Activated T-cell treated with anti-CD3 and anti-CD28 coated beads, Interleukin-2, amount 50 U/mL, for 4 hours (primary cell): ENCODE measurements around the gene ASIC2. TPM values are rescaled to one million over a fixed set of nuclear protein-coding genes. Genes with fewer than 3 reads are reported as not detected.

Source experiments
- ATAC-seq, 2 donors: fragments of 200-7000 bp; cut with Tn5 transposase; one replicate each; pipeline ENCODE4 v1.10.0; 2021
- DNase-seq: peaks from one replicate; pipeline ENCODE4 v3.0.0-alpha.2; 2020
- H3K27me3 Mint-ChIP-seq: one replicate; pipeline ENCODE4 v1.8.0; 2021; ENCODE audit warnings: low read depth, mixed read lengths
- H3K36me3 Mint-ChIP-seq: one replicate; pipeline ENCODE4 v1.8.0; 2022; ENCODE audit warnings: mixed read lengths; ENCODE audit not compliant: insufficient read depth
- H3K4me1 Mint-ChIP-seq: one replicate; pipeline ENCODE4 v1.8.0; 2021; ENCODE audit warnings: low read depth, mixed read lengths
- H3K4me3 Mint-ChIP-seq: one replicate; pipeline ENCODE4 v1.8.0; 2021; ENCODE audit warnings: mild to moderate bottlenecking, moderate library complexity, mixed read lengths
- H3K9me3 Mint-ChIP-seq: one replicate; pipeline ENCODE4 v1.8.0; 2021; ENCODE audit warnings: mixed read lengths
- total RNA-seq, 3 donors: library from RNA; stranded (reverse); gene quantifications; one replicate each; pipeline ENCODE4 v1.2.1, GENCODE V29; 2021

ASIC2 gene
- total RNA-seq, 3 donors from 2014 or later: not detected

DNA sequence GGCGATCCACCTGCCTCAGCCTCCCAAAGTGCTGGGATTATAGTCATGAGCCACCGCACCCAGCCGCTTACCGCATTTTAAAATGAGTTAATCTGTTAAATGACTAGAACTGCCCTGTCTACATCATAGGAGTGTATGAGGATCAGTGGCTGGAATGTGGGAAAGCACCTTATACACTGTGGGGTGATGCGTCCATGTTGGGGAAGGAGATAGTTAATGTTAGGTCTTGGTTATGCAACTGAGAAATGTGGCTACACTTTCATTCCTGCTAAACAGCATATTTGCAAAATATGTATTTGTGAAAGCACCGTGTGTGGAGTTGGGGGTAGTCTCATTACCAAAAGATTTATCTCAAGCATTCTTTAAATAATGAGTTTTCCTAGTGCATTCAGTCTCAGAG is 193.8 kb downstream of the ASIC2 start:
- DNase-seq (no peak), ATAC-seq (no peak)
- Mint-ChIP-seq H3K9me3 (no peaks in the 10 kb centered on the region), H3K27me3 (peaks cover 11% of the 10 kb centered on the region), H3K36me3 (no peaks in the 10 kb centered on the region), H3K4me1 (no peaks in the 10 kb centered on the region), H3K4me3 (no peak overlapping the region)

GRCh38 chr17:33097411-33097810 is 195.7 kb downstream of the ASIC2 start:
- ATAC-seq: no peak
- peaks cover 17% of the 10 kb centered on the region for H3K27me3 Mint-ChIP-seq
- no peaks in the 10 kb centered on the region for H3K9me3 Mint-ChIP-seq
- no peaks in the 10 kb centered on the region for H3K4me1 Mint-ChIP-seq
- H3K36me3 Mint-ChIP-seq: no peaks in the 10 kb centered on the region
- no peak overlapping the region for H3K4me3 Mint-ChIP-seq
- no peak for DNase-seq

DNA sequence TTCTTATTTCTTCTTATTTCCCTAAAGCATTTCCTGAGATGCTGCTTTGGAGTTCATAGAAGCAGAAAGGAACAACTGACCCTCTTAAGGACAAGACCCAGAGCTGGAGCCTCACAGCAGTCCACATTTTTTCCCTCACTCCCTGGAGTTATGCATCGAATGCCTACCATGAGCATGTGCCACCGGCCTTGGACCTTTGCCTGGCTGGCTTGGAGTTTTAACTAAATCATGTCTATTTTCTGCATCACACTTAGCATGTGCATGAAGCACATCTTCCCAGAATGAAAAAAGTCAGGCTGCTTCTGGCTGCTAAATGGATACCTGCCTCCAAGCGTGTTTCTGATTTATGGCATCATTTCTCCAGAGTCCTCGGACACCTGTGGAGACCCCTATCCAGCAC is 196.9 kb downstream of the ASIC2 start:
- Mint-ChIP-seq H3K36me3 (no peaks in the 10 kb centered on the region), H3K9me3 (no peaks in the 10 kb centered on the region), H3K4me3 (no peak overlapping the region), H3K4me1 (no peaks in the 10 kb centered on the region), H3K27me3 (peaks cover 21% of the 10 kb centered on the region)
- no peak for ATAC-seq
- no peak for DNase-seq

DNA sequence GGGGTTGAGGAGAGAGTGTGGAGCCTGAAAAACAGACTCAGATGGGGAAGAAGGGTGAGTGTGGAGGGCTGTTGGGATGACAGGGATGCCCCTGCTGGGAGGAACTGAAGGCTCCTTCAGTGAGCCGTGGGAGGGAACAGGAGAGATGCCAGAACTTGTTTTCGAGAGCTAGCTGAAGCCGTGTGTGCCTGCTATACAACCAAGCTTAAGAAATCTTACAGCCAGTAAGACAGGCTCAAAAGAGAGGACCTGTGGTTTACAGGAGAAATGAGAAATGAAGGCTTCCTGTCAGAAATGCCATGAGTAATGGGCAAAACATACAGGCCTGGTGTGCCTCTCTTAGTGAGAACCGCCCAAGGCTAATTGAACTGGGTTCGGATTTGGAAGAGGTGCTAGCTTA is 201.8 kb downstream of the ASIC2 start:
- Mint-ChIP-seq H3K9me3 (no peaks in the 10 kb centered on the region), H3K4me1 (no peaks in the 10 kb centered on the region), H3K4me3 (no peak overlapping the region), H3K36me3 (no peaks in the 10 kb centered on the region), H3K27me3 (peaks cover 43% of the 10 kb centered on the region)
- ATAC-seq (no peak), DNase-seq (no peak)

GRCh38 chr17:33090806-33091205 is 202.3 kb downstream of the ASIC2 start:
- H3K27me3 Mint-ChIP-seq: peaks cover 43% of the 10 kb centered on the region

DNA sequence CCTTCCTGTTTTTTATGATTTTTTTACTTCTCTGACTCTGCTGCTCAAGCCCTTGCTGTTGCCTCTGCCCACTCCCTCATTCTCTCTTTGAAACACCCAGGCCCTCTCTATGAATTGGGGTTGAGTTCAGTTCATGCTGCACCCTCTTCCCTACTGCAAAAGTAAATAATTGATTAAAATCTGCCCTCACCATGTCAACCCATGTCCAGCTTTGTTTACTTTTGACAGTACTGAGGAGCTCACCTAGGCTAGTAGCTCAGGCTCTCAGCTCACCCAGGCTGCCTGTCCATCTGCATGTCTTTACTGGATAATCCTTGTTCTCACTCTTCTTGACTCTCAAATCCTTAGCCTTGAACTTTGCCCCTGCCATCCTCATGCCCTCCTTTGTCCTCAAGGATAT is 206.2 kb downstream of the ASIC2 start:
- Mint-ChIP-seq H3K9me3 (no peaks in the 10 kb centered on the region), H3K4me1 (no peaks in the 10 kb centered on the region), H3K27me3 (peaks cover 34% of the 10 kb centered on the region), H3K36me3 (no peaks in the 10 kb centered on the region), H3K4me3 (no peak overlapping the region)
- no peak for ATAC-seq
- DNase-seq: no peak

More at GRCh38 chr17:33090806-33091205, 202.3 kb downstream of the ASIC2 start:
- no peak for ATAC-seq
- H3K4me3 Mint-ChIP-seq: no peak overlapping the region
- no peaks in the 10 kb centered on the region for H3K36me3 Mint-ChIP-seq
- H3K9me3 Mint-ChIP-seq: no peaks in the 10 kb centered on the region
- H3K4me1 Mint-ChIP-seq: no peaks in the 10 kb centered on the region
- no peak for DNase-seq

- DNase-seq: no peak
- no peaks in the 10 kb centered on the region for H3K4me1 Mint-ChIP-seq
- ATAC-seq: no peak
- H3K4me3 Mint-ChIP-seq: no peak overlapping the region
- H3K36me3 Mint-ChIP-seq: no peaks in the 10 kb centered on the region
- H3K9me3 Mint-ChIP-seq: no peaks in the 10 kb centered on the region
- peaks cover 35% of the 10 kb centered on the region for H3K27me3 Mint-ChIP-seq
These were observed 207.1 kb downstream of the ASIC2 start for GRCh38 chr17:33086041-33086440.

DNA sequence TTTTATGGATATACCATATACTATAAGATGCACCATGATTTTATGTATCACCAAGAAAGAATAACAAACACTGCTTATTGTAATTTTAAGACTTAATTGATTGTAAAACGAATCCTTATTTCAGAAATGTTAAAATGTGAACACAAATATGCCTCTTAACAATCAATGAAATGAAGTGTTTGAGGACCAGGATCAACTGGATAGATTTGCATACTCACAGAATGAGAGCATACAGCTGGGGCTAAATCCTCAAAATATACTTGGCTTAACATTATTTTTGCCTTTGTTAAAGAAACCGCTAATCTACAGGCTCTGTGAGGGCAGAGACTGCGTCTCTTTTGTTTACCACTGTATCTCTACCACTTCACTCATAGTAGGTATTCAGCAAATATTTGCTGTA is 207.8 kb downstream of the ASIC2 start:
- Mint-ChIP-seq H3K4me1 (no peaks in the 10 kb centered on the region), H3K36me3 (no peaks in the 10 kb centered on the region), H3K27me3 (peaks cover 34% of the 10 kb centered on the region), H3K9me3 (no peaks in the 10 kb centered on the region), H3K4me3 (no peak overlapping the region)
- DNase-seq (no peak), ATAC-seq (no peak)

DNA sequence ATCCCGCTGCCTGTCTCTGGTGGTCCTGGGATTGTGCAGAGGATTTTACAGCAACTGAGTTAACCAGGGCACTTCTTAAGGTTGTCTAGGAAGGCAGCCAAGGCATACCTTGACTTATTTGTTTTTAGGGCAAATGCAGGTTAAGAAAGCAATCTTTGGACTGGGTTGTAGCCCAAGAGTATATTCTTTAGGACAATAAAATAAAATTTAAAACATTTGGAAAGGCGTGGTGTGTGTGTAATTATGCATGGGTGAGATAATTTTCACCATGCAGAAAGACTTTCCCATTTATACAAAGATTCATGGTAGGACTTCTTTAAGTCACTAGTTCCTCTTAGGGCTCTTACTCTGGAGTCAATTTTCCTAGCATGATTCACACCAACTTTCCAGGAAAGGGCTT is 208.3 kb downstream of the ASIC2 start:
- ATAC-seq (no peak), DNase-seq (no peak)
- peaks cover 33% of the 10 kb centered on the region for H3K27me3 Mint-ChIP-seq
- H3K9me3 Mint-ChIP-seq: no peaks in the 10 kb centered on the region
- H3K4me1 Mint-ChIP-seq: no peaks in the 10 kb centered on the region
- no peak overlapping the region for H3K4me3 Mint-ChIP-seq
- no peaks in the 10 kb centered on the region for H3K36me3 Mint-ChIP-seq

- ATAC-seq (no peak), DNase-seq (no peak)
- Mint-ChIP-seq H3K36me3 (no peaks in the 10 kb centered on the region), H3K4me1 (no peaks in the 10 kb centered on the region), H3K9me3 (no peaks in the 10 kb centered on the region), H3K4me3 (no peak overlapping the region), H3K27me3 (peaks cover 35% of the 10 kb centered on the region)
These were observed 210.4 kb downstream of the ASIC2 start for GRCh38 chr17:33082529-33083173.

GRCh38 chr17:33080091-33080490 is 213.0 kb downstream of the ASIC2 start:
- Mint-ChIP-seq H3K27me3 (peaks cover 44% of the 10 kb centered on the region), H3K36me3 (no peaks in the 10 kb centered on the region), H3K4me3 (no peak overlapping the region), H3K9me3 (no peaks in the 10 kb centered on the region), H3K4me1 (no peaks in the 10 kb centered on the region)
- DNase-seq: no peak
- ATAC-seq: no peak

- no peak for DNase-seq
- no peaks in the 10 kb centered on the region for H3K36me3 Mint-ChIP-seq
- no peak for ATAC-seq
- H3K4me3 Mint-ChIP-seq: no peak overlapping the region
- peaks cover 44% of the 10 kb centered on the region for H3K27me3 Mint-ChIP-seq
- no peaks in the 10 kb centered on the region for H3K9me3 Mint-ChIP-seq
- H3K4me1 Mint-ChIP-seq: no peaks in the 10 kb centered on the region
These were observed 213.9 kb downstream of the ASIC2 start for GRCh38 chr17:33079201-33079600.

GRCh38 chr17:33076979-33077378 is 216.1 kb downstream of the ASIC2 start:
- Mint-ChIP-seq H3K36me3 (no peaks in the 10 kb centered on the region), H3K9me3 (no peaks in the 10 kb centered on the region), H3K4me3 (no peak overlapping the region), H3K4me1 (no peaks in the 10 kb centered on the region), H3K27me3 (peaks cover 49% of the 10 kb centered on the region)
- ATAC-seq (no peak), DNase-seq (no peak)

- H3K4me3 Mint-ChIP-seq: no peak overlapping the region
These were observed 219.7 kb downstream of the ASIC2 start for GRCh38 chr17:33073416-33073815.

DNA sequence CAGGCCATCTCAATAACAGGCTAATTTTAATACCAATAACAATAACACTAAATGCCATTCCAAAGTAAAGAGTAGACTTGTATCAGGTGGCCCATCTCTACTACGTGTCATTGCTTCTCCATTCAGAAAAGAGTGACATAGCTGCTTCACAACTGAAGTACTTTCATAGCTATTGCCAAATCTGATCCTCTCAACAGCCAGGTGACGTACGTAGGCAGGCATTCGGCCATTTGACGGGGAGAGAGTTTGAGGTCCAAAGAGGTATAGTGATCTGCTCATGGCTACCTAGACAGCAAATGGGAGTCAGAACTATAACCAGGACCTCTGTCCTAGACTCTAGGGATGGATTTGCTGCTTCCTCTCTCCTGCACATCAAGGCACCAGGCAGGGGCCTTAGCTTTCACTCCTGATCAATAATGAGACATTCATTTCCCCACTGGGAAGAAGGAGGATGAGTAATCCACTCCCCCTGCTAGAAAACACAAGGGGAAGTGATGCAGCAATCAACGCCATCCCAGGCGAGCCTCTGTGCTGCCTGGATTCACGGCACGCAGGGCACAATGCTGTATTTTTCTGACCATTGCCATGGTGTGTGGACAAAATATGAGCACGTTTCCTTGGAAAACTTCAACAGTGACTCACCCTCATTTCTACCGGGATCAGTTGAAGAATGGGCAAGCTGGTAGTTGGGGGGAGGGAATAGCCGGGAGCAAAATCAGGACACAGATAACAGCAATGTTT is 220.5 kb downstream of the ASIC2 start:
- H3K9me3 Mint-ChIP-seq: peaks cover 9% of the 10 kb centered on the region
- H3K4me3 Mint-ChIP-seq: no peak overlapping the region
- DNase-seq (no peak), ATAC-seq (no peak)
- H3K27me3 Mint-ChIP-seq: peaks cover 30% of the 10 kb centered on the region
- H3K36me3 Mint-ChIP-seq: no peaks in the 10 kb centered on the region
- H3K4me1 Mint-ChIP-seq: no peaks in the 10 kb centered on the region

More at GRCh38 chr17:33073416-33073815, 219.7 kb downstream of the ASIC2 start:
- no peak for ATAC-seq
- H3K36me3 Mint-ChIP-seq: no peaks in the 10 kb centered on the region
- H3K27me3 Mint-ChIP-seq: peaks cover 30% of the 10 kb centered on the region
- H3K9me3 Mint-ChIP-seq: peaks cover 9% of the 10 kb centered on the region
- H3K4me1 Mint-ChIP-seq: no peaks in the 10 kb centered on the region
- DNase-seq: no peak
